ENCODE measurements around the gene BRD3OS. TPM values are rescaled to one million over a fixed set of nuclear protein-coding genes. Genes with fewer than 3 reads are reported as not detected.
A peak's percentile ranks its signal among the peaks of the same experiment; 100 is the strongest.

BRD3OS gene
- total and polyA plus RNA-seq, 2 of the 13 experiments (the other 11 are each of a cell fraction or from before 2014, with no cell fraction given), result 4.9 to 5.7 TPM

- TF ChIP-seq SOX6 (IDR thresholded peaks at IDR 0.05) (no peak), SOX6 (CRISPR knock-in tag; IDR thresholded peaks at IDR 0.05) (peak; percentile 9; the same call in 1 of the 2 replicates), KDM2A (CRISPR knock-in tag; IDR thresholded peaks at IDR 0.05; ENCODE audit: borderline replicate concordance, low read depth) (peak; percentile 77; the same call in 1 of the 2 replicates), ZNF614 (CRISPR knock-in tag; IDR thresholded peaks at IDR 0.05; ENCODE audit: borderline replicate concordance) (peak; percentile 87; the same call in 1 of the 2 replicates), BORCS8-MEF2B (CRISPR knock-in tag; IDR thresholded peaks at IDR 0.05) (peak; percentile 68; the same call in 1 of the 2 replicates), TCF7L2 (IDR thresholded peaks at IDR 0.05; ENCODE audit: low read depth, low read length) (no peak), ZNF367 (CRISPR knock-in tag; IDR thresholded peaks at IDR 0.05; ENCODE audit: borderline replicate concordance) (no peak), AGO1 (IDR thresholded peaks at IDR 0.05; ENCODE audit: low read depth, low read length, poor library complexity, severe bottlenecking) (peak; percentile 54), ZNF225 (CRISPR knock-in tag; IDR thresholded peaks at IDR 0.05) (no peak), SP140L (CRISPR knock-in tag; IDR thresholded peaks at IDR 0.05; ENCODE audit: borderline replicate concordance) (no peak), ZNF326 (CRISPR knock-in tag; IDR thresholded peaks at IDR 0.05; ENCODE audit: borderline replicate concordance) (peak; percentile 85), NR2F6 (IDR thresholded peaks at IDR 0.05) (no peak), NR2F6 (CRISPR knock-in tag; IDR thresholded peaks at IDR 0.05) (peak; percentile 49; the same call in 1 of the 2 replicates), FOXC1 (CRISPR knock-in tag; IDR thresholded peaks at IDR 0.05; ENCODE audit: borderline replicate concordance) (0 out of 2 replicates have a peak, but pooled peaks have one; percentile 14), FOSL1 (CRISPR knock-in tag; IDR thresholded peaks at IDR 0.05; ENCODE audit: borderline replicate concordance) (no peak), MED13 (CRISPR knock-in tag; IDR thresholded peaks at IDR 0.05) (no peak), ZBTB7B (CRISPR knock-in tag; IDR thresholded peaks at IDR 0.05) (peak; percentile 69; the same call in 1 of the 2 replicates), ARNTL (CRISPR knock-in tag; IDR thresholded peaks at IDR 0.05) (no peak), HBP1 (CRISPR knock-in tag; IDR thresholded peaks at IDR 0.05; ENCODE audit: low read depth) (no peak), PAWR (CRISPR knock-in tag; IDR thresholded peaks at IDR 0.05; ENCODE audit: borderline replicate concordance) (no peak), ZNF281 (CRISPR knock-in tag; IDR thresholded peaks at IDR 0.05; ENCODE audit: borderline replicate concordance) (no peak), ASH2L (IDR thresholded peaks at IDR 0.05; ENCODE audit: insufficient read length, low read depth, low read length) (no peak)
- TF ChIP-seq, protein P1, sequence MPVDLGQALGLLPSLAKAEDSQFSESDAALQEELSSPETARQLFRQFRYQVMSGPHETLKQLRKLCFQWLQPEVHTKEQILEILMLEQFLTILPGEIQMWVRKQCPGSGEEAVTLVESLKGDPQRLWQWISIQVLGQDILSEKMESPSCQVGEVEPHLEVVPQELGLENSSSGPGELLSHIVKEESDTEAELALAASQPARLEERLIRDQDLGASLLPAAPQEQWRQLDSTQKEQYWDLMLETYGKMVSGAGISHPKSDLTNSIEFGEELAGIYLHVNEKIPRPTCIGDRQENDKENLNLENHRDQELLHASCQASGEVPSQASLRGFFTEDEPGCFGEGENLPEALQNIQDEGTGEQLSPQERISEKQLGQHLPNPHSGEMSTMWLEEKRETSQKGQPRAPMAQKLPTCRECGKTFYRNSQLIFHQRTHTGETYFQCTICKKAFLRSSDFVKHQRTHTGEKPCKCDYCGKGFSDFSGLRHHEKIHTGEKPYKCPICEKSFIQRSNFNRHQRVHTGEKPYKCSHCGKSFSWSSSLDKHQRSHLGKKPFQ (CRISPR knock-in tag; IDR thresholded peaks at IDR 0.05; ENCODE audit: insufficient replicate concordance), result no peak
- TF ChIP-seq, protein P2, sequence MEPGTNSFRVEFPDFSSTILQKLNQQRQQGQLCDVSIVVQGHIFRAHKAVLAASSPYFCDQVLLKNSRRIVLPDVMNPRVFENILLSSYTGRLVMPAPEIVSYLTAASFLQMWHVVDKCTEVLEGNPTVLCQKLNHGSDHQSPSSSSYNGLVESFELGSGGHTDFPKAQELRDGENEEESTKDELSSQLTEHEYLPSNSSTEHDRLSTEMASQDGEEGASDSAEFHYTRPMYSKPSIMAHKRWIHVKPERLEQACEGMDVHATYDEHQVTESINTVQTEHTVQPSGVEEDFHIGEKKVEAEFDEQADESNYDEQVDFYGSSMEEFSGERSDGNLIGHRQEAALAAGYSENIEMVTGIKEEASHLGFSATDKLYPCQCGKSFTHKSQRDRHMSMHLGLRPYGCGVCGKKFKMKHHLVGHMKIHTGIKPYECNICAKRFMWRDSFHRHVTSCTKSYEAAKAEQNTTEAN (CRISPR knock-in tag; conservative IDR thresholded peaks at IDR 0.05), result no peak; the same call in 1 of the 2 replicates
Measured at GRCh38 chr9:133994353-133995011, 30.8 kb upstream of the BRD3OS start (continued).
